Measurements from ENCODE around the gene RFXANK.

RFXANK gene

DNA sequence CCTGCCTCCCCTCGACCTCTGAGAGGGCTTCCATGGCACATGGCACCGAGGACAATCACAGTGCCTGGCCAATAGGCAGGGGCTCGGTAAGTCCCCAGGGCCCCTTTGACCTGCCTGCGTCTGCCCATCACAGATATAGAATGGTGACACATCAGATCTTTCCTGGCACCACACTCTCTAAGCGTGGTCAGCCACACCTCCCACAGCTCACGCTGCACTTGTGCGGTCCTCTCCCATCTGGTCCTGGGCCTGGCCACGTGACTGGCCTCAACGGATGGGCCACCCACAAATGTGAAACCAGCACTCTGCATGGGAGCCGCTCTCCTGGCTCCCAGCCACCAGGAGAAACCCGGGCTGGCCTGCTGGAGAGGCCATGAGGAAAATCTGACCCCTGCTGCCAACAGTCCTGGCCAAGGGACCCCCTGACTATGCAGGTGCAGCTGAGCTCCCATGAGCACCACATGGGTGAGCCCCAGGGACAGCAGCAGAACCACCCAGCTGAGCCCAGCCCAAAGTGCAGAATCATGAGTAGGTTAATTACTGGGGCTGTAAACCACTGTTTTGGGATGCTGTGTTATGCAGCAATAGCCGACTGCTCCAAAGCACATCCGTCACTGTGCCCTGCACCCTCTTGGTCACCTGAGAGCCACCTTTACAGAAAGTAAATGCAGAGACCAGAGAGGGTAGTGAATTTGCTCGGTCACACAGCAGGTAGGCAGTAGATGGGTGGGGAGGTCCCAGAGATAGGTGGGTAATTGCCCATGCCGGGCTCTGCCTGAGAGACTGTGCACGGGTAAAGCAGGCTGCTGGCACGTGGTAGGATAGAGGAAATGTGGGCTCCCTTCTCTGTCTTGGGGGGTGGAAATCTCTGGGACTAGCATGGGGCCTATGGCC is 12.3 kb upstream of the RFXANK start:
- ChIA-PET CTCF (interaction anchor here (0.6 kb wide), 1 partner anchor 23 kb away, joined by 3 read pairs; the partner anchor contains the start of gene NR2C2AP), POLR2A (interaction anchor here (1.0 kb wide), 1 partner anchor 13 kb away, joined by 3 read pairs; no protein-coding TSS in a partner anchor)
- no peak for DNase-seq (ENCODE audit: extremely low spot score)
- TF ChIP-seq SUZ12 (IDR thresholded peaks at IDR 0.05) (no peak), NFRKB (IDR thresholded peaks at IDR 0.05) (no peak), HDGF (IDR thresholded peaks at IDR 0.05; ENCODE audit: borderline replicate concordance) (no peak), CTBP1 (IDR thresholded peaks at IDR 0.05; ENCODE audit: borderline replicate concordance) (no peak), SP1 (IDR thresholded peaks at IDR 0.05) (no peak), FOXM1 (IDR thresholded peaks at IDR 0.05; ENCODE audit: borderline replicate concordance) (no peak), FOXA1 (IDR thresholded peaks at IDR 0.05) (no peak), FOXK2 (IDR thresholded peaks at IDR 0.05) (no peak), L3MBTL2 (conservative IDR thresholded peaks at IDR 0.05) (no peak), BHLHE40 (IDR thresholded peaks at IDR 0.05; ENCODE audit: borderline replicate concordance) (no peak), ZNF384 (IDR thresholded peaks at IDR 0.05) (no peak), ELF4 (IDR thresholded peaks at IDR 0.05) (no peak), PKNOX1 (IDR thresholded peaks at IDR 0.05) (no peak), LEF1 (IDR thresholded peaks at IDR 0.05; ENCODE audit: borderline replicate concordance) (no peak), TARDBP (IDR thresholded peaks at IDR 0.05) (no peak), ARNT (IDR thresholded peaks at IDR 0.05) (no peak)

DNA sequence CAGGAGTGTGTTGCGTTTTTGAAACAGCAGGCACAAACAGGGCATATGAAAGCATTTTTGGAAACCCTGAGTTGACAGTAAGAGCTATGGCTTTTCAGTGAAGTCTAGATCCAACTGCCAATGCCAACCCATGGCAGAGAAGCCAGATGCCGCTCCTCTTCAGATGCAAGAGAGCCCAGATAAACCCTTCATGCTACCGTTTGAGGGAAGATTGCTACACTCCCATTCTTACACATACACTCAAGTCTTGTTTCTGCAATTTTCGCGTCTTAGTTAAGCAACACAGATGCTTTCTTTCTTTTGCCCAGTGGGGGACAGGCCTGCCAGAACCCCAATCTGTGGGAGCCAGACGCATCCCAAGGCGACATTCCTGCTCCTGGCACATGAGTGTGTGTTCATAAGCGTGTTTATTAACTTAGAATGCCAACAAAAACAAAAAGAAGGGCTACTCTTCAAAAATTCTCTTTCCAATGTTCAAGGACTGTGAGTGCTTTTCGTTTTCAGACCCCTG is 10.5 kb upstream of the RFXANK start:
- no peak for DNase-seq (ENCODE audit: extremely low spot score)
- ChIA-PET POLR2A (no interaction called here), CTCF (no interaction called here)
- TF ChIP-seq ELF4 (IDR thresholded peaks at IDR 0.05): no peak
- TF ChIP-seq SP1 (IDR thresholded peaks at IDR 0.05): no peak
- no peak for TF ChIP-seq CTBP1 (IDR thresholded peaks at IDR 0.05; ENCODE audit: borderline replicate concordance)
- no peak for TF ChIP-seq ZNF384 (IDR thresholded peaks at IDR 0.05)
- no peak for TF ChIP-seq HDGF (IDR thresholded peaks at IDR 0.05; ENCODE audit: borderline replicate concordance)
- TF ChIP-seq TARDBP (IDR thresholded peaks at IDR 0.05): no peak
- TF ChIP-seq PKNOX1 (IDR thresholded peaks at IDR 0.05): no peak
- no peak for TF ChIP-seq NFRKB (IDR thresholded peaks at IDR 0.05)
- TF ChIP-seq FOXM1 (IDR thresholded peaks at IDR 0.05; ENCODE audit: borderline replicate concordance): no peak
- no peak for TF ChIP-seq FOXK2 (IDR thresholded peaks at IDR 0.05)
- TF ChIP-seq ARNT (IDR thresholded peaks at IDR 0.05): no peak
- TF ChIP-seq FOXA1 (IDR thresholded peaks at IDR 0.05): no peak

DNA sequence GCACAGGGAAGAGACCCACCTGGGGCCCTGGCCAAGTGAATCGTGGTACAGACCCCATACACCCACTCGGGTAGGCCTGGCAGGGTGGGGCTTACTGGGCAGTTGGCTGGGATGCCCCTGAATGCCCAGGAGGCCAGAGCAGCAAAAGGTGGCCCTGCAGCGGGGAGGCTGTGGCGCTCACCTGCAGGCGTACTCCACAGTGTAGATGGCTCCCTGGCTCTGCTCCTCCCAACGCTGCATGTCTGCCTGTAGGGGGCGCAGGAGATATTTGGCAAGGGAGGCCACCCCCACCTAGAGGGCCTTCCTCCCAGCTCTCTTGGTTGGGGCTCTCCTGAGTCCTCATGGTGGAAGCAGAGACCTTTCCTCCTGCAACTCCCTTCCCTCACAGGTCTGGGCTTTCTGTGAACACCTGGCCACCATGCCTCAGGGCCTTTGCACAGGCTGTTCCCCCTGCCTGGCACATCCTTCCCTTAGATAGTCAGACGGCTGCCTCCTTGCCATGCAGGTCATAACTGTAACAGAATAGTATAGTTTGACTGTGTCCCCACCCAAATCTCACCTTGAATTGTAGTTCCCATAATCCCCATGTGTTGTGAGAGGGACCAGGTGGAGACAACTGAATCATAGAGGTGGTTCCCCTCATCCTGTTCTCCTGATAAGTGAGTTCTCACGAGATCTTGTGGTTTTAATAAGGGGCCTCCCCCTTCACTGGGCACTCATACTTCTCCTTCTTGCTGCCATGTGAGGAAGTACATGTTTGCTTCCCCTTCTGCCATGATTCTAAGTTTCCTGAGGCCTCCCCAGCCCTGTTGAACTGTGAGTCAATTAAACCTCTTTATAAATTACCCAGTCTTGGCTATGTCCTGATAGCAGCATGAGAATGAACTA is 6.0 kb upstream of the RFXANK start:
- CTCF ChIA-PET: interaction anchor here (0.6 to 0.8 kb wide), 2 partner anchors 16 kb away, joined by 3 read pairs; no protein-coding TSS in a partner anchor
- POLR2A ChIA-PET: interaction anchor here (0.9 kb wide), 1 partner anchor 17 kb away, joined by 4 read pairs; the partner anchor contains the start of gene NR2C2AP

DNA sequence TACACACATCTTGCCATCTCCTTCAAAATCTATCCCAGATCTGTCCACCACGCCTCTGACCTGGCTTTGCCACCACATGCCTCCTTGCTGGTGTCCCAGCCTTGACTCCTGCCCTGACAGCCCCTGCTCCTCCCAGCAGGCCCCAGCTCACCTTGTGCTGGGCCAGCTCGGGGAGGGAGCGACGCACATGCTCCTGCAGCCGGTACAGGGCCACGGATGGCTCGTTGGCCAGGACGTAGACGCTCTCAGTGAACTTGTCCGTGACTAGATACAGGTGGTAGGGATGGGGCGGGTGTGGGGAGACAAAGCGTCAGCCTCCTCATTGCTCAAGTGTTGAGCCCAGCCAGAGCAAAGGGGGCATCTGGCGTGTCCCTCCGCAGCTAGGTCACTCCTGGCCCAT is 5.3 kb upstream of the RFXANK start:
- ChIA-PET POLR2A (no interaction called here), CTCF (interaction anchor here (0.8 kb wide), 1 partner anchor 15 kb away, joined by 3 read pairs; no protein-coding TSS in a partner anchor)
- no peak for TF ChIP-seq SUZ12 (IDR thresholded peaks at IDR 0.05)
- TF ChIP-seq FOXM1 (IDR thresholded peaks at IDR 0.05; ENCODE audit: borderline replicate concordance): no peak
- TF ChIP-seq FOXK2 (IDR thresholded peaks at IDR 0.05): no peak
- no peak for TF ChIP-seq CTBP1 (IDR thresholded peaks at IDR 0.05; ENCODE audit: borderline replicate concordance)
- no peak for TF ChIP-seq HDGF (IDR thresholded peaks at IDR 0.05; ENCODE audit: borderline replicate concordance)
- no peak for TF ChIP-seq TARDBP (IDR thresholded peaks at IDR 0.05)
- no peak for TF ChIP-seq LEF1 (IDR thresholded peaks at IDR 0.05; ENCODE audit: borderline replicate concordance)
- no peak for TF ChIP-seq ARNT (IDR thresholded peaks at IDR 0.05)
- TF ChIP-seq BHLHE40 (IDR thresholded peaks at IDR 0.05; ENCODE audit: borderline replicate concordance): no peak
- no peak for DNase-seq (ENCODE audit: extremely low spot score)

More for the DNA sequence above, 6.0 kb upstream of the RFXANK start:
- peak; percentile 77 for DNase-seq (ENCODE audit: extremely low spot score)
- TF ChIP-seq LEF1 (IDR thresholded peaks at IDR 0.05; ENCODE audit: borderline replicate concordance): no peak

- ChIA-PET POLR2A (interaction anchor here (0.7 to 4.9 kb wide), 4 partner anchors 10 to 29 kb away, joined by 3 to 46 read pairs (median 3); partner anchors contain the start of gene NR2C2AP), CTCF (interaction anchor here (0.5 to 2.0 kb wide), 2 partner anchors 13 to 17 kb away, joined by 3 to 11 read pairs; no protein-coding TSS in a partner anchor)
- TF ChIP-seq TARDBP (IDR thresholded peaks at IDR 0.05) (no peak), ELF4 (IDR thresholded peaks at IDR 0.05) (no peak), SP1 (IDR thresholded peaks at IDR 0.05) (no peak), LEF1 (IDR thresholded peaks at IDR 0.05; ENCODE audit: borderline replicate concordance) (no peak), ARNT (IDR thresholded peaks at IDR 0.05) (no peak), ZNF384 (IDR thresholded peaks at IDR 0.05) (no peak), FOXM1 (IDR thresholded peaks at IDR 0.05; ENCODE audit: borderline replicate concordance) (no peak), FOXK2 (IDR thresholded peaks at IDR 0.05) (no peak), SUZ12 (IDR thresholded peaks at IDR 0.05) (no peak), L3MBTL2 (conservative IDR thresholded peaks at IDR 0.05) (no peak)
- no peak for DNase-seq (ENCODE audit: extremely low spot score)
These were observed 335 bp upstream of the RFXANK start for GRCh38 chr19:19191768-19192077.
